Measurements from ENCODE around the gene REPIN1. TPM values are rescaled to one million over a fixed set of nuclear protein-coding genes. Genes with fewer than 3 reads are reported as not detected.

Gene REPIN1
- total RNA-seq, 1 experiment from 2014 or later, result 174 TPM

- Histone ChIP-seq H3K27me3 (ENCODE audit: insufficient read depth, low read depth) (no peaks in the 10 kb centered on the region), H3K4me3 (no peak overlapping the region), H2AFZ (no peak overlapping the region), H4K20me1 (ENCODE audit: insufficient read depth) (no peaks in the 10 kb centered on the region; the same call in none of the 2 replicates), H3K36me3 (ENCODE audit: low read depth) (no peaks in the 10 kb centered on the region), H3K9me2 (ENCODE audit: insufficient read depth) (no peaks in the 10 kb centered on the region), H3K27ac (no peak overlapping the region), H3K79me2 (ENCODE audit: low read depth) (no peaks in the 10 kb centered on the region), H3K4me1 (replicated peaks; ENCODE audit: insufficient read depth) (no peaks in the 10 kb centered on the region), H3K9me3 (ENCODE audit: insufficient read depth, low read depth) (no peaks in the 10 kb centered on the region), H3K4me2 (no peak overlapping the region), H3F3A (ENCODE audit: insufficient read depth, low read depth) (0 out of 2 replicates have a peak, but pooled peaks cover 8% of the 10 kb centered on the region)
- intact Hi-C loops (cut with micrococcal nuclease; ENCODE audit: unreplicated experiment), result no loop called here
- CTCF ChIA-PET, result no interaction called here
- POLR2A ChIA-PET (ENCODE audit: unreplicated experiment), result no interaction called here
- DNase-seq, result no peak
- no peak for TF ChIP-seq CTCF (conservative IDR thresholded peaks at IDR 0.05)
- no peak for TF ChIP-seq EZH2 (IDR thresholded peaks at IDR 0.05; ENCODE audit: low read depth)
- BruUV-seq (replicated peaks), result no TSS peak
Observed at GRCh38 chr7:150337179-150337578, 31.4 kb upstream of the REPIN1 start.

GRCh38 chr7:150337659-150338081 lies 31.0 kb upstream of the REPIN1 start:
- H3K4me1 ChIP-seq (replicated peaks; ENCODE audit: insufficient read depth), result no peaks in the 10 kb centered on the region
- no peaks in the 10 kb centered on the region for H3K79me2 ChIP-seq (ENCODE audit: low read depth)
- H3K27ac ChIP-seq, result no peak overlapping the region
- no peaks in the 10 kb centered on the region for H3K27me3 ChIP-seq (ENCODE audit: insufficient read depth, low read depth)
- intact Hi-C loops (cut with micrococcal nuclease; ENCODE audit: unreplicated experiment), result no loop called here
- TF ChIP-seq CTCF (conservative IDR thresholded peaks at IDR 0.05), result no peak
- no peak for TF ChIP-seq EZH2 (IDR thresholded peaks at IDR 0.05; ENCODE audit: low read depth)
- 0 out of 2 replicates have a peak, but pooled peaks cover 8% of the 10 kb centered on the region for H3F3A ChIP-seq (ENCODE audit: insufficient read depth, low read depth)
- H4K20me1 ChIP-seq (ENCODE audit: insufficient read depth), result no peaks in the 10 kb centered on the region; the same call in none of the 2 replicates
- H3K4me2 ChIP-seq, result no peak overlapping the region
- H3K4me3 ChIP-seq, result no peak overlapping the region
- ChIA-PET CTCF (no interaction called here), POLR2A (ENCODE audit: unreplicated experiment) (no interaction called here)
- no peaks in the 10 kb centered on the region for H3K9me2 ChIP-seq (ENCODE audit: insufficient read depth)
- H2AFZ ChIP-seq, result no peak overlapping the region
- no TSS peak for BruUV-seq (replicated peaks)
- H3K9me3 ChIP-seq (ENCODE audit: insufficient read depth, low read depth), result no peaks in the 10 kb centered on the region
- peak in 1 of 2 experiments; percentile 21 for DNase-seq
- H3K36me3 ChIP-seq (ENCODE audit: low read depth), result no peaks in the 10 kb centered on the region

- H3K9me2 ChIP-seq (ENCODE audit: insufficient read depth), result no peaks in the 10 kb centered on the region
- no peak overlapping the region for H3K27ac ChIP-seq
Observed at GRCh38 chr7:150338166-150338829, 30.3 kb upstream of the REPIN1 start.

More at GRCh38 chr7:150338166-150338829, 30.3 kb upstream of the REPIN1 start:
- H2AFZ ChIP-seq, result no peak overlapping the region
- intact Hi-C loops (cut with micrococcal nuclease; ENCODE audit: unreplicated experiment), result no loop called here
- ChIA-PET CTCF (no interaction called here), POLR2A (ENCODE audit: unreplicated experiment) (no interaction called here)
- H3K27me3 ChIP-seq (ENCODE audit: insufficient read depth, low read depth), result no peaks in the 10 kb centered on the region
- no peaks in the 10 kb centered on the region for H3K79me2 ChIP-seq (ENCODE audit: low read depth)
- H3K4me1 ChIP-seq (replicated peaks; ENCODE audit: insufficient read depth), result no peaks in the 10 kb centered on the region
- H3F3A ChIP-seq (ENCODE audit: insufficient read depth, low read depth), result 0 out of 2 replicates have a peak, but pooled peaks cover 8% of the 10 kb centered on the region
- H3K9me3 ChIP-seq (ENCODE audit: insufficient read depth, low read depth), result no peaks in the 10 kb centered on the region; the same call in 1 of the 2 replicates
- H3K36me3 ChIP-seq (ENCODE audit: low read depth), result no peaks in the 10 kb centered on the region
- no peak for TF ChIP-seq CTCF (conservative IDR thresholded peaks at IDR 0.05)
- no peak for TF ChIP-seq EZH2 (IDR thresholded peaks at IDR 0.05; ENCODE audit: low read depth)
- no peak overlapping the region for H3K4me2 ChIP-seq
- H4K20me1 ChIP-seq (ENCODE audit: insufficient read depth), result no peaks in the 10 kb centered on the region; the same call in none of the 2 replicates
- DNase-seq, result peak in 1 of 2 experiments; percentile 30
- no TSS peak for BruUV-seq (replicated peaks)
- H3K4me3 ChIP-seq, result no peak overlapping the region

Measured in PC-9 (cell line).